Glomerular endothelial cell (primary cell): ENCODE results near the gene CELSR1. TPM values are rescaled to one million over a fixed set of nuclear protein-coding genes. Genes with fewer than 3 reads are reported as not detected.

Source experiments
- DNase-seq: peaks from one replicate; pipeline ENCODE4 v3.0.0-alpha.2; 2011; ENCODE audit warnings: low read depth, low spot score; ENCODE audit errors: extremely low read depth
- total RNA-seq: library from RNA; depleted of rRNA; stranded (reverse); fragments of >200 nt; gene quantifications from 2 replicates; pipeline ENCODE4 v1.2.3, GENCODE V29; 2015

The CELSR1 gene
- total RNA-seq, 1 donor from 2014 or later = 9.5 TPM

- no peak for DNase-seq
Measured at GRCh38 chr22:46448333-46448732, 89.1 kb downstream of the CELSR1 start.

- DNase-seq = no peak
Measured at GRCh38 chr22:46447906-46448305, 89.5 kb downstream of the CELSR1 start.

GRCh38 chr22:46446799-46447198, 90.6 kb downstream of the CELSR1 start:
- DNase-seq = no peak

- DNase-seq = no peak
Measured at GRCh38 chr22:46445771-46446420, 91.5 kb downstream of the CELSR1 start.

GRCh38 chr22:46444390-46444854, 93.0 kb downstream of the CELSR1 start:
- no peak for DNase-seq

GRCh38 chr22:46443850-46444389, 93.5 kb downstream of the CELSR1 start:
- DNase-seq = no peak

DNA sequence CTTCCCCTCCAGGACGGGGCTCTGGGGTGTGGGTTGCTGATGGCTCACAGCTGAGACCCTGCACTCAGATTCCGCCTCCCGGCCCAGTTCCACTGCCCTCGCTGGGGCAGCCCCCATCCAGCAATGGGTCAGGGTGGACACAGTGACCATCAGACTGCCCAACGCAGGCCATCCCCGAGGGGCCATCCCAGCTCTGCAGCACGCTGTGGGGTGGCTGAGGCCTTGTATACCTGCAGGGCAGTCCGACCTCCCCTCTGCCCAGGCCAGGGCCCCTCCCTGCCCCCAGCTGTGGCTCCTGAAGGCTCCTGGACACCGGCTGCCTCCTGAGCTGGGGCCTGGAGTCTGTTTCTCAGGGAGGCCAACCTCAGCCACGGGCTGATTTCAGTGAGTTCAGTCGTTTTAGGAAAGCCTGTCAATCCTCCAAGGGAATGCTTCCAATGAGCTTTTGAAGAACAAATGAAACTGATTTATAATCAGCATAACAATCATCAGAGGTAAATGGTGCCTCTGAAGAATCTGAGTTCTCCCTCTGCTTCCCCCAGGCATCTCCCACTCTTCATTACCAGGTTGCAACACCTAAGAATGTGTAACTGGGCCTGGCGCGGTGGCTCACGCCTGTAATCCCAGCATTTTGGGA, 95.1 kb downstream of the CELSR1 start:
- no peak for DNase-seq

GRCh38 chr22:46439576-46440465, 97.6 kb downstream of the CELSR1 start:
- DNase-seq = no peak

DNA sequence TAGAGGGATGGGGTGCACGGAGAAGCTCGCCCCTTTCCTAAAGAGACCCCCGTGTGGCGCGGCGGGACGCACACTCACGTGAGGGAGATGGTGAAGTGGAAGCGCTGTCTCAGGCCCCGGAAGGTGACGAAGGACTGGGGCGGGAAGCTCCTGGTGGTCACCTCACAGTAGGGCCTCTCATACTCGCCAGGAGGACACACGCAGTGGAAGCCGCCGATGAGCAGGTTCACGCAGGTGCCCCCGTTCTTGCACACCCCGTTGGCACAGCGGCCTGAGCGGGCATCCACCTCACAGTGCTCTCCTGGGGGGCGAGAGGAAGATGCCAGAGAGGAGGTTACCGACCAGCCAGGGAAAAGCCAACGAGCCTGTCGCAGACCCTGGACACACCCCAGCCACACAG, 98.3 kb downstream of the CELSR1 start:
- no peak for DNase-seq

GRCh38 chr22:46437671-46438440, 99.6 kb downstream of the CELSR1 start:
- no peak for DNase-seq

DNA sequence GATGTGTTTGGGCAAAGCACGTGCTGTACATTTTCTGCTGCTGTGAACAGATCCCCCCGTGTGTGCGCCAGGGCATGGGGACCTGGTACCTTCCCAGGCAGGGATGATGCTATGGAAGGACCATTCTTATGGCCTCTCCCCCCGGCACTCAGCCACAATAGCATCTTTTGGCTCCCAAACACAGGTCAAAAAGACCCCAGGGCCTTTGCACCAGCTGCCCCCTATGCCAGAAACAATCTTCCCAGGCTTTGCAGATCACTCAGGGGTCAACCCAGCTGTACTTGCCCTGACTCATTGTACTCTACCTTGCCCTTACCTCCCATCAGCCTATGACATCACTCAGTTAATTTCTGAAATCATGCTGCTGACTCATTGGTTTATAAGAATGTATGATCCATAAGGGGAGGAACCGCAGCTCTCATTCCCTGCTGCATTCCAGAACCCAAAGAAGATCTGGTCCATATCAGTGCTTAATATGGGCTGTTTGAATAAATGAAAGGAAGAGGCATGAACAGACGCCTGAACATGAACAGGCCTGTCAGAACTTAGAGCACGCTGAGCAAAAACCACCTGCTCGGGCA, 100.7 kb downstream of the CELSR1 start:
- DNase-seq = no peak

- no peak for DNase-seq
Measured at GRCh38 chr22:46433318-46433717, 104.1 kb downstream of the CELSR1 start.

- DNase-seq = no peak
Measured at GRCh38 chr22:46432164-46433068, 105.0 kb downstream of the CELSR1 start.

- no peak for DNase-seq
Measured at GRCh38 chr22:46430961-46431838, 106.2 kb downstream of the CELSR1 start.

- DNase-seq = no peak
Measured at GRCh38 chr22:46429325-46429853, 108.0 kb downstream of the CELSR1 start.

DNA sequence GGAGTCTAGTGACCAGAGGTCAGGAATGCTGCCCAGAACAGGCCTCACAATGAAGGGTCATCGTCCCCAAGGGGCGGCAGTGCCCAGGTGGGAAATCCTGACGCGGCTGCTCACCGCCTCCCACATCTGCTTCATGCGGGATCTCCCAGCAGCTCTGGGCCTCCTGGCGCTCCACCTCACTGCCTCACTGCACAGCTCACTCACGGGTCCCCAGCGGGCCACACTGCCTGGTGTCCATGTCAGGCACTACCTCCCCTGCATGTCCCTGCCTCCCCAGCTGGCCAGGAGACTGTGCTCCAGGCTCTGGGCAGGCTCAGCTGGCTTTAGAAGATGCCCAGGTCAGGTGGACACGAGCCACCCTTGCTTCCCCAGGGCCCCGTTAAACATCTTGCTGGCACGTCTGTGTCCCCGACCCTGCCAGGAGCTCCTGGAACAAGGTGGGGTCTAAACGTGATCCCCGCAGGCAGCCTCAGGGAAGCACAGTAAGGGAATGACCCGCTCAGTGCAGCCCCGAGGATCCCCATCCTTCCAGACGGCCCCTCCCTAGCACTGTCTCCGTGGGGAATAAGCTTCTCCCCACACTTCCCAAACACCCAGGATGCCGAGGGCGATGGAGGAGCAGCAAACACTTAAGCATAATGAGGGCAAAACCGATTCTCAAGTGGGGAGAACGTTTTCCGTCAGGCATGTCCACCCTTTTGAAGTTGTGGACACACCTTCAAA, 108.7 kb downstream of the CELSR1 start:
- DNase-seq = no peak

- no peak for DNase-seq
Measured at GRCh38 chr22:46428171-46428570, 109.2 kb downstream of the CELSR1 start.
